Activated CD4-positive, alpha-beta T cell treated with anti-CD3 and anti-CD28 coated beads, Interleukin-2, amount 10 ng/mL, durations not matched to agents 24 days and 14 days (primary cell): ENCODE results near the gene HSF2BP. TPM values are rescaled to one million over a fixed set of nuclear protein-coding genes. Genes with fewer than 3 reads are reported as not detected.
"Not testable (repeated sequence)": the region's sequence is repeated elsewhere in the genome, so short reads cannot be mapped to it uniquely, and the experiment has no call there.

Experiments
- DNase-seq: peaks from one replicate; pipeline ENCODE4 v3.0.0; 2022
- H3K27ac Mint-ChIP-seq: one replicate; pipeline ENCODE4 v1.8.0; 2022; ENCODE audit warnings: mild to moderate bottlenecking, mixed read lengths
- H3K27me3 Mint-ChIP-seq: one replicate; pipeline ENCODE4 v1.8.0; 2022; ENCODE audit warnings: mixed read lengths
- H3K36me3 Mint-ChIP-seq: one replicate; pipeline ENCODE4 v1.8.0; 2022; ENCODE audit warnings: low read depth, mild to moderate bottlenecking, mixed read lengths
- H3K4me1 Mint-ChIP-seq: one replicate; pipeline ENCODE4 v1.8.0; 2021; ENCODE audit warnings: mixed read lengths
- H3K4me3 Mint-ChIP-seq: one replicate; pipeline ENCODE4 v1.8.0; 2022; ENCODE audit warnings: mild to moderate bottlenecking, moderate library complexity, mixed read lengths
- H3K9me3 Mint-ChIP-seq: one replicate; pipeline ENCODE4 v1.8.0; 2021; ENCODE audit warnings: mixed read lengths
- intact Hi-C: fragments of 100-400 bp; cut with micrococcal nuclease; formaldehyde crosslinking; loops from one replicate; pipeline ENCODE4 v1.15.1; 2023
- total RNA-seq: library from RNA; stranded (reverse); gene quantifications from 2 replicates; pipeline ENCODE4 v1.2.3, GENCODE V29; 2022

HSF2BP gene
- total RNA-seq, 1 donor from 2014 or later: 1.3 TPM

DNA sequence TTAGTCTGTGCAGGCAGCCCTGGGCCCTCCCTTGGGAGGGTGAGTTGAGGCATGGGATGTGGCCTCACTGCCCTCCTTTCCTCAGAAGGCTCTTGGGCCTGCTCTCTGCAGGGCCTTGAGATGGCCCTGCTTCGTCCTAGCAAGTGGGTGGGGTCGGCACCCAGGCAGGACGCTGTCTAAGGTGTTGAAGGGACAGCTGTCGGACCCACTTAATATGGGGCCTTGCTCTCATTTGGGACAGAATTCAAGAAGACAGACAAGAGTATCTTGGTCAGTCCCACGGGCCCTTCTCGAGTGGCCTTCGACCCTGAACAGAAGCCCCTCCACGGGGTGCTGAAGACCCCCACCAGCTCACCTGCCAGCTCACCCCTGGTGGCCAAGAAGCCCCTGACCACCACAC lies 33.7 kb upstream of the HSF2BP start:
- intact Hi-C loops: no loop called here
- H3K27me3 Mint-ChIP-seq: no peaks in the 10 kb centered on the region
- peaks cover 4% of the 10 kb centered on the region for H3K4me1 Mint-ChIP-seq
- peaks cover 50% of the 10 kb centered on the region for H3K36me3 Mint-ChIP-seq
- no peak for DNase-seq
- H3K27ac Mint-ChIP-seq: no peak overlapping the region
- no peaks in the 10 kb centered on the region for H3K9me3 Mint-ChIP-seq
- no peak overlapping the region for H3K4me3 Mint-ChIP-seq

DNA sequence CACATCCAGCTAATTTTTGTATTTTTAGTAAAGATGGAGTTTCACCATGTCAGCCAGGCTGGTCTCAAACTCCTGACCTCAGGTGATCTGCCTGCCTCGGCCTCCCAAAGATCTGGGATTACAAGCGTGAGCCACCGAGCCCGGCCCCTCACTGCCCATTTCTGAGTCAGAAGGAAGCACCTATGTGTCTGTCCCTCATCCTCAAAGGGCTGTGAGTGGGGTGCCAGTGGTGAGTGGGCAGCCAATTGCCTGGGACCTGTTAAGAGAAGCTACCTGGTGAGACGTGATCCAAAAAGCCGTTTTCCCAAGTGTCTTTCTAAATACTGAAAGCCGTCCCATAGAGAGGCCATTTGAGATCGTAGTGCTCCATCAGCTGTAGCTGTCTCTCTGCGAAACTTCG lies 32.5 kb upstream of the HSF2BP start:
- no peaks in the 10 kb centered on the region for H3K4me1 Mint-ChIP-seq
- H3K27me3 Mint-ChIP-seq: no peaks in the 10 kb centered on the region
- no peak overlapping the region for H3K27ac Mint-ChIP-seq
- H3K36me3 Mint-ChIP-seq: peaks cover 50% of the 10 kb centered on the region
- H3K9me3 Mint-ChIP-seq: no peaks in the 10 kb centered on the region
- no peak for DNase-seq
- intact Hi-C loops: no loop called here
- no peak overlapping the region for H3K4me3 Mint-ChIP-seq

GRCh38 chr21:43691086-43691795 lies 32.0 kb upstream of the HSF2BP start:
- Mint-ChIP-seq H3K4me1 (no peaks in the 10 kb centered on the region), H3K27ac (no peak overlapping the region), H3K27me3 (no peaks in the 10 kb centered on the region), H3K36me3 (peaks cover 54% of the 10 kb centered on the region), H3K9me3 (no peaks in the 10 kb centered on the region), H3K4me3 (no peak overlapping the region)
- intact Hi-C loops: no loop called here
- DNase-seq: no peak

- Mint-ChIP-seq H3K27me3 (no peaks in the 10 kb centered on the region), H3K36me3 (peaks cover 53% of the 10 kb centered on the region), H3K9me3 (no peaks in the 10 kb centered on the region), H3K27ac (peak overlapping the region; percentile 49), H3K4me1 (peaks cover under 1% of the 10 kb centered on the region), H3K4me3 (no peak overlapping the region)
- no peak for DNase-seq
- intact Hi-C loops: no loop called here
Measured at GRCh38 chr21:43690346-43690745, 31.1 kb upstream of the HSF2BP start.

DNA sequence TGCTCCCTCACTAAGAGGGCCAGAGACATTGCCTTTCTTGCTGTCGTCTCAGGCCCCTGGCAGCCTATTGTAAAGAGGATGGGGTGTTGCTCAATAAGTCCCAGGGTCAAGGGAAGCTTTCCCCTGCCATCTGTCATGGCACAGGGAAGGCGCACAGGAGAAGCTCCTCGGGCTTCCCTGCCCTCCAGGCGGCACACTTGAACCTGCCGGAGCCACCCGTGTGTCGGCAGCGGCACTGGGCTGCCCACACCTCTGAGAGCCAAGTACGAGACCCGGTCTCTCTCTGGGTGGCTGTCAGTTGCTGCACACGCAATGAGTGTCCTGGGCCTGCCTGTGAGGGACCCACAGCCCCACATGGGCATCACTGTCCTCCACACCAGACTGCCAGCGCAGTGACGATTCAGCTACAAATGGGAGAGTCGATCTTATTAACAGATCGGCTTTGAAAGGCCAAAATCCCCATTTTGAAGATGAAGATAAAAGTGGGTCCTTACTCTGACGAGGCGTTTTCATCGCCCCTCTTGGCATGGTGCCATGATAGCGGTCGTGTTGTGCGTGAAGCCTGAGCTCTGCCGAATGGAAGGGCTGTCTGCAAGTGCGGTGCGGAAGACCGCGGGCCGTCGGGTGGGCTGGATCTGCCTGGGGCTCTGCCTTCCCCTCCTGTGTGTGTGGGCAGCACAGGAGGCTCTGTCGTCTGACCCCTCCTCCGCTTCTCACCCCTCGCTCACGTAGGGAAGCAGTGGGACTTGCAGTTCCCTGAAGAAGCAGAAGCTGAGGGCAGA lies 30.5 kb upstream of the HSF2BP start:
- Mint-ChIP-seq H3K9me3 (no peaks in the 10 kb centered on the region), H3K36me3 (peaks cover 57% of the 10 kb centered on the region), H3K4me1 (peaks cover 7% of the 10 kb centered on the region), H3K4me3 (no peak overlapping the region), H3K27ac (no peak overlapping the region), H3K27me3 (no peaks in the 10 kb centered on the region)
- DNase-seq: no peak
- intact Hi-C loops: no loop called here

GRCh38 chr21:43688906-43689305 lies 29.6 kb upstream of the HSF2BP start:
- DNase-seq: no peak
- H3K4me1 Mint-ChIP-seq: peaks cover 13% of the 10 kb centered on the region
- H3K4me3 Mint-ChIP-seq: no peak overlapping the region
- H3K27ac Mint-ChIP-seq: no peak overlapping the region
- intact Hi-C loops: no loop called here
- peaks cover 60% of the 10 kb centered on the region for H3K36me3 Mint-ChIP-seq
- H3K9me3 Mint-ChIP-seq: no peaks in the 10 kb centered on the region
- H3K27me3 Mint-ChIP-seq: no peaks in the 10 kb centered on the region

DNA sequence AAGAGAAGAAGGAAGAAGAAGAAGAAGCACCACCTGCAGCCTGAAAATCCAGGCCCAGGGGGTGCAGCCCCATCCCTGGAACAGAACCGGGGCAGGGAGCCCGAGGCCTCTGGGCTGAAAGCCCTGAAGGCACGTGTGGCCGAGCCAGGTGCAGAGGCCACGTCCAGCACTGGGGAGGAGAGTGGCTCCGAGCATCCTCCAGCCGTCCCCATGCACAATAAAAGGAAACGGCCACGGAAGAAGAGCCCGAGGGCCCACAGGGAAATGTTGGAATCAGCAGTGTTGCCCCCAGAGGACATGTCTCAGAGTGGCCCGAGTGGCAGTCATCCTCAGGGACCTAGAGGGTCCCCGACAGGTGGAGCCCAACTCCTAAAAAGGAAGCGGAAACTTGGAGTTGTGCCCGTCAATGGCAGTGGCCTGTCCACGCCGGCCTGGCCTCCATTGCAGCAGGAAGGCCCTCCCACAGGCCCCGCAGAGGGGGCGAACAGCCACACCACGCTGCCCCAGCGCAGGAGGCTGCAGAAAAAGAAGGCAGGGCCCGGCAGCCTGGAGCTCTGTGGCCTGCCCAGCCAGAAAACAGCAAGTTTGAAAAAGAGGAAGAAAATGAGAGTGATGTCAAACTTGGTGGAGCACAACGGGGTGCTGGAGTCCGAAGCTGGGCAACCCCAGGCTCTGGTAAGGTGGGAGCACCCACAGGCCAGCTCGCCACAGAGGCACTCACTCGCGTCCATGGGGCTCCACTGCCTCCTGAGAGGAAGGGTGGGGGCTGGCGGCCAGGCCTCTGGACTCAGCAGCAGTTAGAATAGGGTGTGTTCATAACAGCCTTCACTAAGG lies 28.5 kb upstream of the HSF2BP start:
- intact Hi-C loops: no loop called here
- Mint-ChIP-seq H3K4me1 (peaks cover 13% of the 10 kb centered on the region), H3K4me3 (no peak overlapping the region), H3K36me3 (peaks cover 57% of the 10 kb centered on the region), H3K27me3 (no peaks in the 10 kb centered on the region), H3K9me3 (no peaks in the 10 kb centered on the region), H3K27ac (no peak overlapping the region)
- no peak for DNase-seq

GRCh38 chr21:43686811-43687565 lies 27.7 kb upstream of the HSF2BP start:
- intact Hi-C loops: no loop called here
- Mint-ChIP-seq H3K9me3 (no peaks in the 10 kb centered on the region), H3K36me3 (peaks cover 57% of the 10 kb centered on the region), H3K27me3 (no peaks in the 10 kb centered on the region), H3K4me3 (no peak overlapping the region), H3K4me1 (peaks cover 13% of the 10 kb centered on the region), H3K27ac (no peak overlapping the region)
- DNase-seq: no peak

GRCh38 chr21:43684424-43684823 lies 25.1 kb upstream of the HSF2BP start:
- Mint-ChIP-seq H3K4me1 (peaks cover 17% of the 10 kb centered on the region), H3K36me3 (peaks cover 55% of the 10 kb centered on the region), H3K27me3 (no peaks in the 10 kb centered on the region), H3K27ac (peak overlapping the region; percentile 71), H3K9me3 (no peaks in the 10 kb centered on the region), H3K4me3 (peak overlapping the region; percentile 48)
- intact Hi-C loops: no loop called here
- DNase-seq: peak; percentile 71

- no peak for DNase-seq
- Mint-ChIP-seq H3K4me1 (peaks cover 19% of the 10 kb centered on the region), H3K27ac (no peak overlapping the region), H3K9me3 (no peaks in the 10 kb centered on the region), H3K27me3 (no peaks in the 10 kb centered on the region), H3K36me3 (peaks cover 63% of the 10 kb centered on the region), H3K4me3 (no peak overlapping the region)
- intact Hi-C loops: no loop called here
Measured at GRCh38 chr21:43681650-43682049, 22.4 kb upstream of the HSF2BP start.

GRCh38 chr21:43680421-43680820 lies 21.1 kb upstream of the HSF2BP start:
- peaks cover 19% of the 10 kb centered on the region for H3K4me1 Mint-ChIP-seq
- intact Hi-C loops, H3K4me3 Mint-ChIP-seq: not testable (repeated sequence)

DNA sequence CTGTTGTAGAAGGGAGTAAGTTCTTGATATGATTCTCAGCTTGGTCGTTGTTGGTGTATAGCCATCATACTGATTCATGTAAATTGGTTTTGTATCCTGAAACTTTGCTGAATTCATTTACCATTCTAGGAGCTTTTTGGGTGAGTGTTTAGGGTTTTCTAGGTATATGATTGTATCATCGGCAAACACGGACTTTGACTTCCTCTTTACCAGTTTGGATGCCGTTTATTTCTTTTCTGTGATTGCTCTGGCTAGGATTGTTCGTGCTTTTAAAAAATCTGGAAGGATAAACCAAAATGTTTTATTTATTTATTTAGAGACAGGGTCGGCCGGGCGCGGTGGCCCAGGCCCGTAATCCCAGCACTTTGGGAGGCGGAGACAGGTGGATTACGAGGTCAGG lies 20.7 kb upstream of the HSF2BP start:
- peaks cover 15% of the 10 kb centered on the region for H3K4me1 Mint-ChIP-seq
- H3K9me3 Mint-ChIP-seq: no peaks in the 10 kb centered on the region
- H3K36me3 Mint-ChIP-seq: peaks cover 64% of the 10 kb centered on the region
- H3K27me3 Mint-ChIP-seq: no peaks in the 10 kb centered on the region
- H3K4me3 Mint-ChIP-seq: no peak overlapping the region
- intact Hi-C loops: no loop called here
- H3K27ac Mint-ChIP-seq: no peak overlapping the region
- DNase-seq: no peak

More at GRCh38 chr21:43680421-43680820, 21.1 kb upstream of the HSF2BP start:
- H3K27me3 Mint-ChIP-seq, DNase-seq, H3K9me3 Mint-ChIP-seq, H3K27ac Mint-ChIP-seq: not testable (repeated sequence)
- peaks cover 64% of the 10 kb centered on the region for H3K36me3 Mint-ChIP-seq

GRCh38 chr21:43676391-43676790 lies 17.1 kb upstream of the HSF2BP start:
- no peaks in the 10 kb centered on the region for H3K27me3 Mint-ChIP-seq
- no peaks in the 10 kb centered on the region for H3K9me3 Mint-ChIP-seq
- DNase-seq: no peak
- intact Hi-C loops: no loop called here
- H3K27ac Mint-ChIP-seq: no peak overlapping the region
- H3K36me3 Mint-ChIP-seq: peaks cover 63% of the 10 kb centered on the region
- no peak overlapping the region for H3K4me3 Mint-ChIP-seq
- peaks cover 7% of the 10 kb centered on the region for H3K4me1 Mint-ChIP-seq
